ENCODE measurements around the gene ATP6V1G1. TPM values are rescaled to one million over a fixed set of nuclear protein-coding genes. Genes with fewer than 3 reads are reported as not detected.
A peak's percentile ranks its signal among the peaks of the same experiment; 100 is the strongest.

Gene ATP6V1G1
- total RNA-seq, 4 donors from 2014 or later: 88.0 to 135 (median 113) TPM

GRCh38 chr9:114616684-114617520 is 29.3 kb downstream of the ATP6V1G1 start:
- H3K4me3 ChIP-seq: no peak overlapping the region
- intact Hi-C loops (cut with DNase I): loop anchor here (10.0 kb wide), 1 partner anchor 112 kb away; the partner anchor contains the start of gene WHRN
- peaks cover 9 to 50% (median 43%) of the 10 kb centered on the region in 4 donors for H3K4me1 ChIP-seq
- DNase-seq (ENCODE audit: extremely low spot score): no peak
- WGBS: 63% methylated on average over 4 of the region's 4 CpGs
- TF ChIP-seq POLR2A (IDR thresholded peaks at IDR 0.05; ENCODE audit: low read depth) (no peak), CTCF (IDR thresholded peaks at IDR 0.05) (no peak), POLR2AphosphoS5 (IDR thresholded peaks at IDR 0.05) (no peak), EP300 (IDR thresholded peaks at IDR 0.05) (no peak)
- peak overlapping the region in 3 of 4 donors; percentile 2 to 52 (median 38) for H3K27ac ChIP-seq (replicated peaks in 1 of 4)
- peaks cover 0 to 3% (median 0%) of the 10 kb centered on the region in 4 donors for H3K9me3 ChIP-seq
- H3K36me3 ChIP-seq: peaks cover 0 to 29% (median 14%) of the 10 kb centered on the region in 4 donors
- H3K27me3 ChIP-seq: no peaks in the 10 kb centered on the region

- DNase-seq (ENCODE audit: extremely low spot score): no peak
- Histone ChIP-seq H3K27ac (replicated peaks in 1 of 4) (peak overlapping the region in 3 of 4 donors; percentile 25 to 27 (median 26)), H3K9me3 (no peaks in the 10 kb centered on the region), H3K4me1 (peaks cover 0 to 35% (median 29%) of the 10 kb centered on the region in 4 donors), H3K36me3 (peaks cover 0 to 43% (median 14%) of the 10 kb centered on the region in 4 donors), H3K4me3 (peak overlapping the region in 1 of 4 donors; percentile 35), H3K27me3 (no peaks in the 10 kb centered on the region)
- no peak for TF ChIP-seq CTCF (IDR thresholded peaks at IDR 0.05)
- no peak for TF ChIP-seq POLR2A (IDR thresholded peaks at IDR 0.05; ENCODE audit: low read depth)
- TF ChIP-seq EP300 (IDR thresholded peaks at IDR 0.05): no peak
- no peak for TF ChIP-seq POLR2AphosphoS5 (IDR thresholded peaks at IDR 0.05)
- 87% methylated on average over 13 of the region's 13 CpGs for WGBS
- intact Hi-C loops (cut with DNase I): loop anchor here (10.0 kb wide), 1 partner anchor 114 kb away; the partner anchor contains the start of gene WHRN
Observed at GRCh38 chr9:114619191-114619761, 31.7 kb downstream of the ATP6V1G1 start.

GRCh38 chr9:114621561-114621960 is 34.0 kb downstream of the ATP6V1G1 start:
- no peak for TF ChIP-seq CTCF (IDR thresholded peaks at IDR 0.05)
- TF ChIP-seq POLR2A (IDR thresholded peaks at IDR 0.05; ENCODE audit: low read depth): no peak
- no peak for TF ChIP-seq POLR2AphosphoS5 (IDR thresholded peaks at IDR 0.05)
- no peak for TF ChIP-seq EP300 (IDR thresholded peaks at IDR 0.05)
- intact Hi-C loops (cut with DNase I): no loop called here
- Histone ChIP-seq H3K9me3 (no peaks in the 10 kb centered on the region), H3K36me3 (peaks cover 0 to 63% (median 22%) of the 10 kb centered on the region in 4 donors), H3K4me1 (peaks cover 0 to 26% (median 22%) of the 10 kb centered on the region in 4 donors), H3K4me3 (no peak overlapping the region), H3K27me3 (no peaks in the 10 kb centered on the region), H3K27ac (replicated peaks in 1 of 4) (peak overlapping the region in 1 of 4 donors; percentile 23)
- no peak for DNase-seq (ENCODE audit: extremely low spot score)
- 85% methylated on average over 7 of the region's 7 CpGs for WGBS

GRCh38 chr9:114621975-114622609 is 34.5 kb downstream of the ATP6V1G1 start:
- peaks cover 0 to 21% (median 16%) of the 10 kb centered on the region in 4 donors for H3K4me1 ChIP-seq
- H3K36me3 ChIP-seq: peaks cover 0 to 69% (median 28%) of the 10 kb centered on the region in 4 donors
- intact Hi-C loops (cut with DNase I): no loop called here
- H3K9me3 ChIP-seq: no peaks in the 10 kb centered on the region
- peak overlapping the region in 1 of 4 donors; percentile 23 for H3K27ac ChIP-seq (replicated peaks in 1 of 4)
- H3K27me3 ChIP-seq: no peaks in the 10 kb centered on the region
- no peak overlapping the region for H3K4me3 ChIP-seq
- WGBS: 56% methylated on average over 2 of the region's 2 CpGs
- DNase-seq (ENCODE audit: extremely low spot score): no peak
- TF ChIP-seq EP300 (IDR thresholded peaks at IDR 0.05) (no peak), POLR2A (IDR thresholded peaks at IDR 0.05; ENCODE audit: low read depth) (no peak), POLR2AphosphoS5 (IDR thresholded peaks at IDR 0.05) (no peak), CTCF (IDR thresholded peaks at IDR 0.05) (no peak)
